ENCODE results near the gene ZSCAN10.

The ZSCAN10 gene

GRCh38 chr16:3042376-3042775 lies 56.7 kb downstream of the ZSCAN10 start:
- H3K27ac ChIP-seq (replicated peaks), result no peak overlapping the region
- TF ChIP-seq REST (IDR thresholded peaks at IDR 0.05; ENCODE audit: insufficient replicate concordance, low read depth) (no peak), GABPA (IDR thresholded peaks at IDR 0.05; ENCODE audit: low read depth) (no peak), SPI1 (IDR thresholded peaks at IDR 0.05; ENCODE audit: borderline replicate concordance, low read depth) (no peak), POLR2AphosphoS5 (IDR thresholded peaks at IDR 0.05; ENCODE audit: low read depth) (no peak)
- TF ChIP-seq, protein P1, sequence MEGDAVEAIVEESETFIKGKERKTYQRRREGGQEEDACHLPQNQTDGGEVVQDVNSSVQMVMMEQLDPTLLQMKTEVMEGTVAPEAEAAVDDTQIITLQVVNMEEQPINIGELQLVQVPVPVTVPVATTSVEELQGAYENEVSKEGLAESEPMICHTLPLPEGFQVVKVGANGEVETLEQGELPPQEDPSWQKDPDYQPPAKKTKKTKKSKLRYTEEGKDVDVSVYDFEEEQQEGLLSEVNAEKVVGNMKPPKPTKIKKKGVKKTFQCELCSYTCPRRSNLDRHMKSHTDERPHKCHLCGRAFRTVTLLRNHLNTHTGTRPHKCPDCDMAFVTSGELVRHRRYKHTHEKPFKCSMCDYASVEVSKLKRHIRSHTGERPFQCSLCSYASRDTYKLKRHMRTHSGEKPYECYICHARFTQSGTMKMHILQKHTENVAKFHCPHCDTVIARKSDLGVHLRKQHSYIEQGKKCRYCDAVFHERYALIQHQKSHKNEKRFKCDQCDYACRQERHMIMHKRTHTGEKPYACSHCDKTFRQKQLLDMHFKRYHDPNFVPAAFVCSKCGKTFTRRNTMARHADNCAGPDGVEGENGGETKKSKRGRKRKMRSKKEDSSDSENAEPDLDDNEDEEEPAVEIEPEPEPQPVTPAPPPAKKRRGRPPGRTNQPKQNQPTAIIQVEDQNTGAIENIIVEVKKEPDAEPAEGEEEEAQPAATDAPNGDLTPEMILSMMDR (IDR thresholded peaks at IDR 0.05; ENCODE audit: insufficient read depth, low read length), result no peak
- H3K27me3 ChIP-seq (ENCODE audit: insufficient read depth, poor library complexity, severe bottlenecking), result peaks cover 16% of the 10 kb centered on the region
- peak in 1 of 2 experiments; percentile 36 for DNase-seq (ENCODE audit: low read depth in 1 of 2, low spot score in 1 of 2)
- no peak overlapping the region for H3K4me3 ChIP-seq (replicated peaks; ENCODE audit: insufficient read depth, low read length)

- TF ChIP-seq REST (IDR thresholded peaks at IDR 0.05; ENCODE audit: insufficient replicate concordance, low read depth) (no peak), SPI1 (IDR thresholded peaks at IDR 0.05; ENCODE audit: borderline replicate concordance, low read depth) (no peak), POLR2AphosphoS5 (IDR thresholded peaks at IDR 0.05; ENCODE audit: low read depth) (no peak), GABPA (IDR thresholded peaks at IDR 0.05; ENCODE audit: low read depth) (no peak)
- TF ChIP-seq, protein P1 (IDR thresholded peaks at IDR 0.05; ENCODE audit: insufficient read depth, low read length), result no peak
- Histone ChIP-seq H3K27me3 (ENCODE audit: insufficient read depth, poor library complexity, severe bottlenecking) (peaks cover 35% of the 10 kb centered on the region), H3K4me3 (replicated peaks; ENCODE audit: insufficient read depth, low read length) (no peak overlapping the region), H3K27ac (replicated peaks) (no peak overlapping the region)
- DNase-seq (ENCODE audit: low read depth in 1 of 2, low spot score in 1 of 2), result no peak
Observed at GRCh38 chr16:3038896-3039295, 60.2 kb downstream of the ZSCAN10 start.
